ENCODE results near the gene TP53. TPM values are rescaled to one million over a fixed set of nuclear protein-coding genes. Genes with fewer than 3 reads are reported as not detected.

Gene TP53
- total and polyA plus RNA-seq, 2 of the 4 experiments (the other 2 are of a cell fraction): 31.2 to 48.5 TPM

GRCh38 chr17:7702776-7703175, 15.5 kb upstream of the TP53 start:
- DNase-seq (no peak), ATAC-seq (ENCODE audit: low read depth) (no peak)
- ChIA-PET POLR2A (ENCODE audit: unreplicated experiment) (interaction anchor here (0.6 kb wide), 1 partner anchor 47 kb away, joined by 4 read pairs; no protein-coding TSS in a partner anchor), CTCF (interaction anchor here (0.6 to 2.3 kb wide), 2 partner anchors 10 to 15 kb away, joined by 3 to 7 read pairs; partner anchors contain the start of gene TP53)
- peaks cover 3% of the 10 kb centered on the region; the same call in 1 of the 2 replicates for H3K4me1 ChIP-seq (ENCODE audit: control insufficient read depth, insufficient read depth, low read length)
- no peak overlapping the region for H3K27ac ChIP-seq (ENCODE audit: insufficient read depth, low read length)
- intact Hi-C loops (cut with micrococcal nuclease): no loop called here
- no peak overlapping the region for H2AK5ac ChIP-seq (ENCODE audit: low read depth, low read length)
- H3K4ac ChIP-seq (ENCODE audit: low read depth, low read length): no peak overlapping the region
- H3K4me2 ChIP-seq (ENCODE audit: low read depth, low read length): no peak overlapping the region
- 85% methylated on average over 2 of the region's 13 CpGs; no CpG with 5 or more reads in 1 of the 2 experiments for WGBS, 2 experiments (ENCODE audit: extremely low coverage in 2 of 2, insufficient read length in 1 of 2)
- TF ChIP-seq FOS (IDR thresholded peaks at IDR 0.05; ENCODE audit: low read depth, low read length): no peak
- no peak for TF ChIP-seq CEBPB (IDR thresholded peaks at IDR 0.05; ENCODE audit: low read depth, low read length)
- TF ChIP-seq RCOR1 (IDR thresholded peaks at IDR 0.05; ENCODE audit: insufficient replicate concordance, low read length): no peak
- H2BK120ac ChIP-seq (ENCODE audit: low read depth, low read length): no peak overlapping the region
- in situ Hi-C loops (cut with MboI; ENCODE audit: low sequenced_read_pairs): no loop called here
- no peak overlapping the region for H3K56ac ChIP-seq (ENCODE audit: extremely low read depth, insufficient read depth, low read length)
- no peak overlapping the region for H3K23ac ChIP-seq (ENCODE audit: low read depth, low read length)
- no peak overlapping the region for H2AK9ac ChIP-seq (replicated peaks; ENCODE audit: low read depth, low read length, poor library complexity)
- H3K18ac ChIP-seq (ENCODE audit: low read depth, low read length): no peak overlapping the region
- H3K27me3 ChIP-seq (ENCODE audit: control insufficient read depth, insufficient read depth, low read length): peaks cover 38% of the 10 kb centered on the region
- no peak overlapping the region for H2AFZ ChIP-seq (replicated peaks; ENCODE audit: low read length, poor library complexity)
- no peak overlapping the region for H2BK5ac ChIP-seq (ENCODE audit: low read depth, low read length, poor library complexity, severe bottlenecking)
- H4K5ac ChIP-seq (ENCODE audit: low read depth, low read length): no peak overlapping the region
- no peak overlapping the region for H3K14ac ChIP-seq (replicated peaks; ENCODE audit: low read depth, low read length)
- no peak overlapping the region for H4K91ac ChIP-seq (ENCODE audit: insufficient read depth, low read depth, low read length)
- no peaks in the 10 kb centered on the region for H3K9me3 ChIP-seq (ENCODE audit: control insufficient read depth, insufficient read depth, low read length)
- H3K36me3 ChIP-seq (ENCODE audit: control insufficient read depth, insufficient read depth, low read length): peaks cover 9% of the 10 kb centered on the region
- H3K9me1 ChIP-seq (ENCODE audit: insufficient read depth, low read length): no peaks in the 10 kb centered on the region
- H4K20me1 ChIP-seq (ENCODE audit: insufficient read depth, low read length): no peaks in the 10 kb centered on the region
- H3K79me1 ChIP-seq (ENCODE audit: low read depth in 1 of 2, low read length in 2 of 2): no peaks in the 10 kb centered on the region
- no peak overlapping the region for H2BK15ac ChIP-seq (ENCODE audit: low read depth, low read length)
- BruUV-seq (replicated peaks): no TSS peak
- H3K9ac ChIP-seq (ENCODE audit: low read depth, low read length): no peak overlapping the region
- H4K8ac ChIP-seq (ENCODE audit: low read depth in 2 of 2, low read length in 2 of 2): no peak overlapping the region
- H2BK20ac ChIP-seq (ENCODE audit: low read depth, low read length): no peak overlapping the region
- H3K4me3 ChIP-seq (ENCODE audit: insufficient read depth, low read depth, low read length): no peak overlapping the region
- dilution Hi-C loops (cut with HindIII; ENCODE audit: low sequenced_read_pairs, unreplicated experiment): no loop called here
